ENCODE results near the gene WDR13. TPM values are rescaled to one million over a fixed set of nuclear protein-coding genes. Genes with fewer than 3 reads are reported as not detected.
A peak's percentile ranks its signal among the peaks of the same experiment; 100 is the strongest.

The WDR13 gene
- total RNA-seq, 1 experiment from 2014 or later = 28.0 TPM

DNA sequence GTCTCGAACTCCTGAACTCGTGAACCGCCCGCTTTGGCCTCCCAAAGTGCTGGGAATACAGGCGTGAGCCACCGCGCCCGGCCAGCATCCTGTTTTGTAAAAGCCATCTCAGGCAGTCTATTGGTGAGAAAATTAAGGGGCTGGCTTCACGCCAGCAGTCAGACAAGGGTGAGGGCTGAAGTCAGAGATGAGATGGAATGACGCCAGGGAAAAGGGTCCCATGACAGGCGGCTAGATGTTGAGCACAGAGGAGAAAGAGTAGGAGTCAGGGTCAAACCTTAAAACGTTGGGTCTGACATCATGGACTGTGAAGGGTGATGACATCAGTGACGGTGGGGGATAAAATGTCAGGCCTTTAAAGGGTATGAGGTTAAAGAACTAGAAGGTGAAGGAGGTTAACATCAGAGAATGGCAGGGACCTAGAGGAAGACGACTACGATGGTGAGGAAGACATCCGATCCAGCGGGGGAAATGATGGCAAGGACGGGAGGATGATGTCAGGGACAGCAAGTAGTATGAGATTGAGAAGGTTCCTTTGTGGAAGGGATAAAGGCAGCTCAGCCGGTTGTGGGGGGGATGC, 23.5 kb upstream of the WDR13 start (continued):
- TF ChIP-seq ATF1 (CRISPR knock-in tag; IDR thresholded peaks at IDR 0.05) (no peak), ZNF219 (CRISPR knock-in tag; IDR thresholded peaks at IDR 0.05; ENCODE audit: borderline replicate concordance) (no peak), NR2C2 (CRISPR knock-in tag; IDR thresholded peaks at IDR 0.05) (no peak), PRRX2 (CRISPR knock-in tag; IDR thresholded peaks at IDR 0.05) (no peak), SMAD3 (CRISPR knock-in tag; IDR thresholded peaks at IDR 0.05; ENCODE audit: borderline replicate concordance) (no peak)
- TF ChIP-seq, protein P1, sequence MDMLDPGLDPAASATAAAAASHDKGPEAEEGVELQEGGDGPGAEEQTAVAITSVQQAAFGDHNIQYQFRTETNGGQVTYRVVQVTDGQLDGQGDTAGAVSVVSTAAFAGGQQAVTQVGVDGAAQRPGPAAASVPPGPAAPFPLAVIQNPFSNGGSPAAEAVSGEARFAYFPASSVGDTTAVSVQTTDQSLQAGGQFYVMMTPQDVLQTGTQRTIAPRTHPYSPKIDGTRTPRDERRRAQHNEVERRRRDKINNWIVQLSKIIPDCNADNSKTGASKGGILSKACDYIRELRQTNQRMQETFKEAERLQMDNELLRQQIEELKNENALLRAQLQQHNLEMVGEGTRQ (CRISPR knock-in tag; IDR thresholded peaks at IDR 0.05) = no peak
- TF ChIP-seq, protein P2, sequence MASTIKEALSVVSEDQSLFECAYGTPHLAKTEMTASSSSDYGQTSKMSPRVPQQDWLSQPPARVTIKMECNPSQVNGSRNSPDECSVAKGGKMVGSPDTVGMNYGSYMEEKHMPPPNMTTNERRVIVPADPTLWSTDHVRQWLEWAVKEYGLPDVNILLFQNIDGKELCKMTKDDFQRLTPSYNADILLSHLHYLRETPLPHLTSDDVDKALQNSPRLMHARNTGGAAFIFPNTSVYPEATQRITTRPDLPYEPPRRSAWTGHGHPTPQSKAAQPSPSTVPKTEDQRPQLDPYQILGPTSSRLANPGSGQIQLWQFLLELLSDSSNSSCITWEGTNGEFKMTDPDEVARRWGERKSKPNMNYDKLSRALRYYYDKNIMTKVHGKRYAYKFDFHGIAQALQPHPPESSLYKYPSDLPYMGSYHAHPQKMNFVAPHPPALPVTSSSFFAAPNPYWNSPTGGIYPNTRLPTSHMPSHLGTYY (CRISPR knock-in tag; IDR thresholded peaks at IDR 0.05) = no peak

DNA sequence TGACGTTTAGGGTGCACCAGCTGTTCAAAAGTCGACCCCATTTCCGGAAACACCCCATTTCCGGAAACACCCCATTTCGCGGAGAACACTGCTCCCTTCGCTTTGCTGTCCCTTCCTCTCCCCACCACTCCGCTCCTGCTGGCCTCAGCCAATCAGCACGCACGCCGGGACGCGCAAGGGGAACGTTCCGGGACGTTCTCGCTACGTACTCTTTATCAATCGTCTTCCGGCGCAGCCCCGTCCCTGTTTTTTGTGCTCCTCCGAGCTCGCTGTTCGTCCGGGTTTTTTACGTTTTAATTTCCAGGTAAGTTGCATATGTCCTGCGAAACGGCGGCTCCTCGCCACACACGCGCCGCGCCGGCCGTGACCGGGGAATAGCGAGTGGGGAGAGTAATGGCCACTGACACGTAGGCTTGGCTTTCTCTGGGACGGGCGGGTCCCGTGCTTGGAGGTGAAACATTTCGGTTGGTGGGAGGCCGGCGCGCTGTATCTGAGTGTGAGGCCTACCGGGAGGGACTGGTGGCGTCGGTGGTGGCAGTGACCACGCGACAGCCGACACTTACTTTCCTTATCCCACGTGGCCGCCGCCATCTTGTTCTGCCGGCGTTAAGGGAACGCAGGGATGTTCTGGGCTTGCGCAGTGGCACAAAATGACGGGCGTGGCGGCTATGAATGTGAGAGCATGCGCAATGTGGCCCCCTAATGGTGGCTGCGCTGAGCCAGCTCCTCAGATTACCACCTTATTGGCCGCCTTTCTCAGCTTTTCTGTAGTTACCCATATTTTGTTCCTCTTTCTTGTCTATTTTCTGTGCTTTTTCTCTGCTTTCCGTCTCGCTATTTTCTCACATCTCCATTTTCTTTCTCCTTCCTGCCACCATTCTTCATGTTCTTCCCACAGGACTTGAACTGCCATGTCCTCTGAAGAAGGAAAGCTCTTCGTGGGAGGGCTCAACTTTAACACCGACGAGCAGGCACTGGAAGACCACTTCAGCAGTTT, 22.7 kb upstream of the WDR13 start, which contains the start of gene RBM3:
RBM3 (plus strand) TSS at position 215 of the 997 bp plus-strand sequence; CDS start at position 912, 697 bp downstream.
- Mint-ChIP-seq H3K36me3 (peaks cover 44% of the 10 kb centered on the region), H3K27me3 (ENCODE audit: low read depth) (no peaks in the 10 kb centered on the region; the same call in 1 of the 2 replicates), H3K4me3 (peak within 1 kb of the TSS; percentile 97), H3K9me3 (no peaks in the 10 kb centered on the region), H3K27ac (peak within 1 kb of the TSS; percentile 100), H3K4me1 (peaks cover 11% of the 10 kb centered on the region; the same call in 1 of the 2 replicates)
- POLR2A ChIA-PET = interaction anchor here (0.6 kb wide), 1 partner anchor 102 kb away, joined by 3 read pairs; no protein-coding TSS in a partner anchor
- CTCF ChIA-PET = no interaction called here
- peak; percentile 97 for ATAC-seq
- DNase-seq (ENCODE audit: low spot score) = peak; percentile 79
- TF ChIP-seq GABPB1 (CRISPR knock-in tag; IDR thresholded peaks at IDR 0.05) (no peak), TEAD4 (CRISPR knock-in tag; IDR thresholded peaks at IDR 0.05) (peak; percentile 56; the same call in 1 of the 2 replicates), JAZF1 (CRISPR knock-in tag; IDR thresholded peaks at IDR 0.05) (no peak), ZNF671 (CRISPR knock-in tag; IDR thresholded peaks at IDR 0.05) (peak; percentile 60; the same call in 1 of the 2 replicates), ATF1 (CRISPR knock-in tag; IDR thresholded peaks at IDR 0.05) (no peak), RELA (CRISPR knock-in tag; IDR thresholded peaks at IDR 0.05; ENCODE audit: borderline replicate concordance) (no peak), KAT7 (CRISPR knock-in tag; IDR thresholded peaks at IDR 0.05; ENCODE audit: borderline replicate concordance) (no peak), PRRX2 (CRISPR knock-in tag; IDR thresholded peaks at IDR 0.05) (no peak), TEAD1 (CRISPR knock-in tag; IDR thresholded peaks at IDR 0.05) (no peak), CBFB (CRISPR knock-in tag; IDR thresholded peaks at IDR 0.05; ENCODE audit: low read depth) (no peak), ZNF416 (CRISPR knock-in tag; IDR thresholded peaks at IDR 0.05) (peak; percentile 68; the same call in 1 of the 2 replicates), ZNF317 (CRISPR knock-in tag; IDR thresholded peaks at IDR 0.05; ENCODE audit: borderline replicate concordance, low read depth) (no peak), ZNF263 (CRISPR knock-in tag; IDR thresholded peaks at IDR 0.05; ENCODE audit: low read depth) (no peak)
- TF ChIP-seq, protein P3, sequence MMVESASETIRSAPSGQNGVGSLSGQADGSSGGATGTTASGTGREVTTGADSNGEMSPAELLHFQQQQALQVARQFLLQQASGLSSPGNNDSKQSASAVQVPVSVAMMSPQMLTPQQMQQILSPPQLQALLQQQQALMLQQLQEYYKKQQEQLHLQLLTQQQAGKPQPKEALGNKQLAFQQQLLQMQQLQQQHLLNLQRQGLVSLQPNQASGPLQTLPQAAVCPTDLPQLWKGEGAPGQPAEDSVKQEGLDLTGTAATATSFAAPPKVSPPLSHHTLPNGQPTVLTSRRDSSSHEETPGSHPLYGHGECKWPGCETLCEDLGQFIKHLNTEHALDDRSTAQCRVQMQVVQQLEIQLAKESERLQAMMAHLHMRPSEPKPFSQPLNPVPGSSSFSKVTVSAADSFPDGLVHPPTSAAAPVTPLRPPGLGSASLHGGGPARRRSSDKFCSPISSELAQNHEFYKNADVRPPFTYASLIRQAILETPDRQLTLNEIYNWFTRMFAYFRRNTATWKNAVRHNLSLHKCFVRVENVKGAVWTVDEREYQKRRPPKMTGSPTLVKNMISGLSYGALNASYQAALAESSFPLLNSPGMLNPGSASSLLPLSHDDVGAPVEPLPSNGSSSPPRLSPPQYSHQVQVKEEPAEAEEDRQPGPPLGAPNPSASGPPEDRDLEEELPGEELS (CRISPR knock-in tag; IDR thresholded peaks at IDR 0.05) = no peak
- TF ChIP-seq, protein P2 (CRISPR knock-in tag; IDR thresholded peaks at IDR 0.05) = no peak
- TF ChIP-seq, protein P4, sequence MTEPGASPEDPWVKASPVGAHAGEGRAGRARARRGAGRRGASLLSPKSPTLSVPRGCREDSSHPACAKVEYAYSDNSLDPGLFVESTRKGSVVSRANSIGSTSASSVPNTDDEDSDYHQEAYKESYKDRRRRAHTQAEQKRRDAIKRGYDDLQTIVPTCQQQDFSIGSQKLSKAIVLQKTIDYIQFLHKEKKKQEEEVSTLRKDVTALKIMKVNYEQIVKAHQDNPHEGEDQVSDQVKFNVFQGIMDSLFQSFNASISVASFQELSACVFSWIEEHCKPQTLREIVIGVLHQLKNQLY (CRISPR knock-in tag; IDR thresholded peaks at IDR 0.05) = no peak
- TF ChIP-seq, protein P5, sequence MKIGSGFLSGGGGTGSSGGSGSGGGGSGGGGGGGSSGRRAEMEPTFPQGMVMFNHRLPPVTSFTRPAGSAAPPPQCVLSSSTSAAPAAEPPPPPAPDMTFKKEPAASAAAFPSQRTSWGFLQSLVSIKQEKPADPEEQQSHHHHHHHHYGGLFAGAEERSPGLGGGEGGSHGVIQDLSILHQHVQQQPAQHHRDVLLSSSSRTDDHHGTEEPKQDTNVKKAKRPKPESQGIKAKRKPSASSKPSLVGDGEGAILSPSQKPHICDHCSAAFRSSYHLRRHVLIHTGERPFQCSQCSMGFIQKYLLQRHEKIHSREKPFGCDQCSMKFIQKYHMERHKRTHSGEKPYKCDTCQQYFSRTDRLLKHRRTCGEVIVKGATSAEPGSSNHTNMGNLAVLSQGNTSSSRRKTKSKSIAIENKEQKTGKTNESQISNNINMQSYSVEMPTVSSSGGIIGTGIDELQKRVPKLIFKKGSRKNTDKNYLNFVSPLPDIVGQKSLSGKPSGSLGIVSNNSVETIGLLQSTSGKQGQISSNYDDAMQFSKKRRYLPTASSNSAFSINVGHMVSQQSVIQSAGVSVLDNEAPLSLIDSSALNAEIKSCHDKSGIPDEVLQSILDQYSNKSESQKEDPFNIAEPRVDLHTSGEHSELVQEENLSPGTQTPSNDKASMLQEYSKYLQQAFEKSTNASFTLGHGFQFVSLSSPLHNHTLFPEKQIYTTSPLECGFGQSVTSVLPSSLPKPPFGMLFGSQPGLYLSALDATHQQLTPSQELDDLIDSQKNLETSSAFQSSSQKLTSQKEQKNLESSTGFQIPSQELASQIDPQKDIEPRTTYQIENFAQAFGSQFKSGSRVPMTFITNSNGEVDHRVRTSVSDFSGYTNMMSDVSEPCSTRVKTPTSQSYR (CRISPR knock-in tag; IDR thresholded peaks at IDR 0.05) = no peak
- TF ChIP-seq, protein P6, sequence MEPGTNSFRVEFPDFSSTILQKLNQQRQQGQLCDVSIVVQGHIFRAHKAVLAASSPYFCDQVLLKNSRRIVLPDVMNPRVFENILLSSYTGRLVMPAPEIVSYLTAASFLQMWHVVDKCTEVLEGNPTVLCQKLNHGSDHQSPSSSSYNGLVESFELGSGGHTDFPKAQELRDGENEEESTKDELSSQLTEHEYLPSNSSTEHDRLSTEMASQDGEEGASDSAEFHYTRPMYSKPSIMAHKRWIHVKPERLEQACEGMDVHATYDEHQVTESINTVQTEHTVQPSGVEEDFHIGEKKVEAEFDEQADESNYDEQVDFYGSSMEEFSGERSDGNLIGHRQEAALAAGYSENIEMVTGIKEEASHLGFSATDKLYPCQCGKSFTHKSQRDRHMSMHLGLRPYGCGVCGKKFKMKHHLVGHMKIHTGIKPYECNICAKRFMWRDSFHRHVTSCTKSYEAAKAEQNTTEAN (CRISPR knock-in tag; IDR thresholded peaks at IDR 0.05) = no peak
